GM18499 (cell line): Measurements from ENCODE around the gene NINJ1.
"Not testable (repeated sequence)": the region's sequence is repeated elsewhere in the genome, so short reads cannot be mapped to it uniquely, and the experiment has no call there.

Experiments
- ATAC-seq: cut with Tn5 transposase; IDR thresholded peaks from one replicate; pipeline ENCODE4 v1.9.1; 2021; ENCODE audit warnings: moderate number of reproducible peaks; ENCODE audit not compliant: insufficient read depth, unreplicated experiment

The NINJ1 gene

DNA sequence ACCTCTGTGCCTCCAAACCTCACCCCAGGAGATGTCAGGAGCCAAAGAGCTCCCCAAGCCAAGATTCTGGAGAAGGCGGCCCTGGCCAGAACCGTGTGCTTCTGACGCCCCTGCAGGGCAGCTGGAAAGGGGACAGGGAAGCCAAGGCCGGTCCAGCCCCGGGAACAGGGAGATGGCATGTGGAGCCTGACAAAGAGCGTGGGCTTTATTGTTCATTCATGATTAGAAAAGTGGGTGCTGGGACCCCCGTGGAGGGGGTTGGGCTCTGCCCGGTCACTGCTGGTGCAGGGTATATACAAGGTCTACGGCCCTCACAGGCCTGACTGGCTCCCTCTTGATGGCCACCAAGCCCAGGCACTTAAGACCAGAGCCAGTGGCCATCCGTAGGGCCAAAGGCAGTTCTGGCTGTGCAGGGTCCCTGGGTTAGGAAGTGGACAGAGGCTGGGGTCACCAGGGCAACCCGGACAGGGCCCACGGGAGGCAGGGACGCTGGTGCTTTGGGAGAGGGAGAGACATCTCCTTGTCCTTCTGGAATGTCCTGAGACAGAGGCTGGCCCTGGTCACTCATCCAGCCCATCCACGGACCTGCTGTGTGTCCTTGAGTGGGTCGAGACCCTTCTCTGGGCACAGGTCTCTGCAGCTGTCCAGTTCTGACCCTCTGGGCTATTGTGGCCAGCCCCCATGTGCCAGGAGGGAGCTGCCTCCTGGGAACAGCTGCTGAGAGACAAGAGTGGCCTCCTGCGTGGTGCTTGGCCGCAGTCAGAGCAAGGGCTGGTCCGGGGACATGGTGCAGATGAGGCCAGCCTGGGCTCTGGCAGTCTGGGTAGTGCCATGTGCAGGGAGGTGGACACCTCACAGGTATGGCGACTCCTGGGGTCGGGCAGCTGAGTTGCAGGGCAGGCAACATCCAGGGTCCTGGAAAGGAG is 12.5 kb downstream of the NINJ1 start:
- ATAC-seq: no peak

- no peak for ATAC-seq
These were observed 13.2 kb downstream of the NINJ1 start for GRCh38 chr9:93120846-93121315.

DNA sequence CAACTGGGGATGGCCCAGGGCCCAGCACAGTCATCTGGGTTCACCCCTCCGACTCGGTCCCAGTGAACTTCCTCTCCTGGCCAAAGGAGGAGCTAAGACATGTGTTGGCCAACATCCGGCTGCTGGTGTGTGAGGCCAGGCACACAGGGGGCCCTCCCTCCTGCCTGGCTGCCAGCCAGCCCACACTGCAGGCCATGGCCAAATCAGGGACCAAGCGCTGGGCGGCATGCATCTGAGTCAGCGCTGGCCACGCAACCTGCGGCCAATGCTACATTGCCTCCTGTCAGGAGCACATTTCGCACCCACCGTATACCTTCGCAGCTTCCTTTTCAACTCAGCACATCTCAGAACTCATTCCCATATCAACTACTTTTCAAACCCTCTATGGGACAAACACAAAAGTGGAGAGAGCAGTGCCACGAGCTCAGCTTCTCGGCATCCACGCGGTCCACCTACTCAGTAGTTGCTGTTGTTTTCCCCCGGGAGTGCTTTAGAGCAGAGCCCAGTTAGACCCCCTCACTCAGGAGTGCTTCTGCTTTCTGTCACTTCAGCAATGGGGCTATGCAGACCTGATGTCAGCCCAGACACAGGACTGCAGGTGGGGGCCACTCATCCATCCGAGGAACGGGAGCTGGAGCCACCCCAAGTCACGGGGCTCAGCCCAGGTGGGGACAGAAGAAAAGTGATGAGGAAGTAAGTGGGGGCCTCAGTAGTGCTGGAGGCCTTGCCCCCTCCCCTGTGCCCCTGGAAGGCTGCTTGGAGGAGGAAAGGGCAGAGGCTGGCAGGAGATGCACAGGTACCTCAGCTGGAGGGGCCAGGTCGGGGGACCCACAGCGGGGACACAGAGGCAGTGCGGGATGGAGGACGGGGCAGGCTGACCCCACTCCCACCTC is 13.9 kb downstream of the NINJ1 start:
- ATAC-seq: peak; percentile 68

- no peak for ATAC-seq
These were observed 14.4 kb downstream of the NINJ1 start for GRCh38 chr9:93119703-93119952.

GRCh38 chr9:93118863-93119702 is 15.0 kb downstream of the NINJ1 start:
- no peak for ATAC-seq

DNA sequence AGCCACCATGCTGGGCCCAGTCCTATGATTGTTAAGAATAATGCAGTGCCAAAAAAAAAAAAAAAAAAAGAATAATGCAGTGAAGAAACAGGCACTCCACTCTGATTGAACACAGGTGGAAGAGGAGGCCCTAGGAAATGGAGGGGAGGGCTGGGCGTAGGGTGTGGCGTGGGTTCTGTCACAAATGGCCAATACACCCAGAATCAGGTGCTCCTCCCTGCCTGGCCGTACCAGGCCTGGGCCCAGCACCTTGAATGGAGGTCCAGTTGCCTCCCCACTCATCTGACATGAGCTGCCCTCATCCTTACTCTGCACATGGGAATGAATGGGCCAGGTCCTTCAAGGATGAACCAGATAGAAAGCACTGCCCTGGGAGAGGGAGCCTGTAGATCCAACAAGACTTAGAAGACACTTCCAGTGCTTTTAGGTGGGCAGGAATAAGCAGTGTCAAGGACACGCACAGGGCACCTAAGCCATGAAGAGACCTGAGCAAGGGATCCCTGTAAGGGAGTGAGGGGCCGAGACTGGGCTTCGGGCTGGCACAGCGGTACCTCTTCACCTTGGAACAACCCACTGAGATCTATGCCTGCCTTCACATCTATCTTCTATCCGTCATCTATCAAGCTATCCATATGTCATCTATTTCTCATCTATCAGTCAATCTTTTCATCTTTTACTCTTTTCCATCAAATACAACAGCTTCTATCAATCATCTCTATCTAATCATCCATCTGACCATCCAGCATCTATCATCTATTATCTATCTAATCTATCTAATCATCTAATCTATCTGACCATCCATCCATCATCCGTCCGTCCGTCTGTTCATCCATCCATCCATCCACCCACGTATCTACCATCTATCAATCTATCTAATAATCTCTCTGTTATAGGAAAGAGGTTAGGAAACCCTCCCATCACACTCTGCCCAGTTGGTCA is 15.9 kb downstream of the NINJ1 start:
- no peak for ATAC-seq

- not testable (repeated sequence) for ATAC-seq
These were observed 16.5 kb downstream of the NINJ1 start for GRCh38 chr9:93117521-93117920.

- ATAC-seq: no peak
These were observed 17.7 kb downstream of the NINJ1 start for GRCh38 chr9:93116072-93116961.

DNA sequence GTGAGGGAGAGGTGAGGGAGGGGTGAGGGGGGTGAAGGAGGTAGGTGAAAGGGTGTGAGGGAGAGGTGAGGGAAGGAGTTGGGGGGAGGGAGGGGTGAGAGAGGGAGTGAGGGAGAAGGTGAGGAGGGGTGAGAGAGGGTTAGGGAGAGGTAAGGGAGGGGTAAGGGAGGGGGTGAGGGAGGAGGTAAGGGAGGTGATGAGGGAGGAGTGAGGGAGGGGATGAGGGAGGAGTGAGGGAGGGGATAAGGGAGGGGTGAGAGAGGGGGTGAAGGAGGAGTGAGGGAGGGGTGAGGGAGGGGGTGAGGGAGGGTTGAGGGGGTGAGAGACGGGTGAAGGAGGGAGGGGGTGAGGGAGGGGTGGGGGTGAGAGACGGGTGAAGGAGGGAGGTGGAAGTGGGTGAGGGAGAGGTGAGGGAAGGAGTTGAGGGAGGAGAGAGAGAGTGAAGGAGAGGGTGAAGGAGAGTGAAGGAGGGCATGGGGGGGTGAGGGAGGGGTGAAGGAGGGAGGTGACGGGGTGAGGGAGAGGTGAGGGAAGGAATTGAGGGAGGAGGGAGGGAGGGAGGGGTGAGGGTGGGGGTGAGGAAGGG is 18.5 kb downstream of the NINJ1 start:
- no peak for ATAC-seq

GRCh38 chr9:93114984-93115335 is 19.1 kb downstream of the NINJ1 start:
- no peak for ATAC-seq

DNA sequence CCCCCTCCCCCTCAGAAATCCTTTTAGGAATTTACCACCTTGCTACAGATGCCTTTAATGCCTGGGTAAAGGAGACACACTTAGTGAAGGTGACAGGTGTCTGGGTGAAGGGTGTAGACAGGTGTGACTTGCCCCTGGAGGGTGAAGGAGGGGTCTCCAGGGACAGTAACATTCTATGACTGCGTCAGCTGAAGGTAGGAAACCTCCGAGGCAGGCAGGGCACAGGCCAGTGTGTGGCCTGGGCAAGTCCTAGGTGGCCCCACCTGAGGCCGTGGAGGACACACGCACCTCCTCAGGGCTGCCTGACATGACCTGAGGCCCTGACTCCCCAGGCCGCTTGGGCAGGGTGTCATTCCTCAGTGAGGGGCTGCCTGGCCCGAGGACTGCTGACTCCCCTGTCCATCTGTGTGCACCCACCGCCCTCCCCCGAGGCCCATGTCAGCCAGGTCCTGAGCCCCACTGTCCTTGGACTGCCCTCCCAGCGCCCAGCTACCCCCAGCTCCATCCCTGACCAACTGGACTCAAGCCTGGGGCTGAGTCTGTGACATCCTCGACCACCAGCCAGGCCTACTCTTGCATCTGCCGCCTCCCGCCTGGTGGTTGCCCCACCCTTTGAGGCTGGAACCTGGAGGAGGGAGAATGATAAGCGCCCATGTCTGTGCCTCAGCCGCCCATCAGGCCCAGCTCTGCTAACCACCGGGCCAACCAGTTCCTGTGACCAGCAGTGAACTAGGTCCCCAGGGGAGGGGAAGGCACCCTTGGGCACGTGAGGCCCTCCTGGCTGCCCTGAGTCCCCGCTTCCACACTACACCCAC is 19.7 kb downstream of the NINJ1 start:
- ATAC-seq: no peak

DNA sequence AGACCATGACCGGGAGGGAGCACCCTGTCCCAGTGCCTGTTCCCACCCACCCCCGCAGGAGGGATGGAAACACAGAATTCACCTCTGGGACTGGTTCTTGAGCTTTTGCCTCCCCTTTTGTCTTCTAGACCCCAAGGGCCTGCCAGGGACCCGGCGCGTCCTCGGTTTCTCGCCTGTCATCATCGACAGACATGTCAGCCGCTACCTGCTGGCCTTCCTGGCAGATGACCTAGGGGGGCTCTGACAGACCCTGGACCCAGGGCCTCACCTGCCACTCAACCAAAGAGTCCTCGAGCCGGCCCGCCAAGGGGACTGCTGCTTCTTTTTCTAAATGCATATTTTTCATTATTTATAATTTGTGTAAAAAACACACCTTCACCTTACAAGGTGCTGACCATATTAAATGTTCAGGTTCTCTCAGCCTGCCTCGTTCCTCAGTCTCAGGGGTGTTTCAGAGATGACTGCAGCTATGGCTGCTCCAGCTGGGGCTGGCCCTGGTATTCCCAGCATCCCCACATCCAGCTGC is 21.1 kb downstream of the NINJ1 start:
- no peak for ATAC-seq

DNA sequence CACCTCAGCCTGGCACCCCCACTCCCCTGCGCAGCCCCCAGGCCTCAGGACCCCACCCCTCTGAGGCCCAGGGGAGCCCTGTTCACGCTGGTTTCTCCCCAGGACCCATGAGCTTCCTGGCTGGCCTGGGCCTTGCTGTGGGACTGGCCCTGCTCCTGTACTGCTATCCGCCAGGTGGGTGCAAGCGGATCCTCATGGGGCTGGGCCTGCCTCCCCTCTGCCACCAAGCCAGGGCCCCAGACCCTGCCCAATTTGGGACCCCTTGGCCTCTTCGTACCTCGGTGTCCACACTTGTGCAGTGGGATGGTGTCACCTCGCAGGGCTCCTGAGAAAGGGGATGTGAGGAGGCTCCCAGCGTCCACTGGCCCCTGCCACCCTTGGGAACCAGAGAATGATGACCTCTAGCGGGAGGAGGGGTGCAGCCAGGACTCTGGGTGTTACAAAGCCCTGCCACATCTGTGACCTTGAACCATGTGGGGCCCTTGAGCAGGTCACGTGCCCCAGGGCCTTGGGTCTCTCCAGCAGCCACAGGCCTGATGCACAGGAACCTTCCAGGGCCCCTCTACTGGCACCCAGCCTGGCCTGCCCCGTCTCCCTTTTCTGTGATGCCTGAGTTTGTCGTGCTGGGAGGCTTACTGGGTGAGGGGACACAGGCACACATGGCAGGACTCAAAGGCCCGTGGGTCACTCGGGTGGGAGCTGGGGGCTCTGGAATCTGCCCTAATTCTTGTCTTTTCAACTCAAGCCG is 21.8 kb downstream of the NINJ1 start:
- ATAC-seq: no peak

DNA sequence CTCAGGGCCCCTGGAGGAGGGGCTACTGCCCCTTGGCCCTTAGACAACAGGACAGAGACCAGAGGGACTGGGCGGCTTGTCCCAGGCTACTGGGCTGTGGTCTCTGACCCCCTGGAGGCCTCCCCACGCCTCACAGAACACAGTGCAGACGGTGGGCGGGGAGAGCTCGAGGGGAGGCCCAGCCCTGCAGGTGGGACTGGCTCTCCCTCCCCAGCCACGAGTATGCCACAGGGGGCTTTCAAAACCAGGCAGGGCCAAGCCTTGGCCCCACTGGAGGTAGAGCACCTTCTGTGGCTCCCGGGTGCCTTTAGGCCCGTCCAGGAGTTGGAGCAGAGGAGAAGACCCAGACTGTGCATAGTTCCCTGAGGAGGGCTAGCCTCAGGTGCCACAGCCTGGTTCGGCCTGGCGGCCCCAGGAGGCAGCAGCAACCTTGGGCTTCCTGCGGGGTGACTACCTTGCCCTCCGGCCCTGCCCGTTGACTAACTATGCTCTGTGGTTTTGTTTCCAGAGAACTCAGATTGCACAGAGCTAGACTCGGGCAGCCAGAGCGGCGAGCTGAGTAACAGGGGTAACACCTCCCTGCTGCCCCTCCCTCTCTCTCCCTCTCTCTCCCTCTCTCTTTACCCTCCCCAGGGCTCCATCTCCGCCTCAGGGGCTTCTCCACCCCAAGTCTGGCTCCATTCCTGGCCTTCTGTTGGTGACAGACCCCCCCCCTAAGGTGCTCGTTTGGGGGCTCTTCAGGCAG is 22.5 kb downstream of the NINJ1 start:
- no peak for ATAC-seq

- no peak for ATAC-seq
These were observed 23.1 kb downstream of the NINJ1 start for GRCh38 chr9:93111001-93111370.
